Subcutaneous adipose tissue (tissue), 4 donors: ENCODE results near the gene C8A. TPM values are rescaled to one million over a fixed set of nuclear protein-coding genes. Genes with fewer than 3 reads are reported as not detected.

Experiments used
- total RNA-seq, 4 donors: library from RNA; depleted of rRNA; stranded (reverse); fragments of >200 nt; gene quantifications; one replicate each; pipeline ENCODE4 v1.1.0, GENCODE V29; 2016
- TF ChIP-seq, protein P1 (sequence below): fragments of 450-650 bp; IDR thresholded peaks from one replicate; pipeline ENCODE4 v1.5.1; 2016; ENCODE audit warnings: low read depth, mild to moderate bottlenecking, control low read depth, antibody characterized with exemption, moderate library complexity

The C8A gene
- not detected for total RNA-seq

DNA sequence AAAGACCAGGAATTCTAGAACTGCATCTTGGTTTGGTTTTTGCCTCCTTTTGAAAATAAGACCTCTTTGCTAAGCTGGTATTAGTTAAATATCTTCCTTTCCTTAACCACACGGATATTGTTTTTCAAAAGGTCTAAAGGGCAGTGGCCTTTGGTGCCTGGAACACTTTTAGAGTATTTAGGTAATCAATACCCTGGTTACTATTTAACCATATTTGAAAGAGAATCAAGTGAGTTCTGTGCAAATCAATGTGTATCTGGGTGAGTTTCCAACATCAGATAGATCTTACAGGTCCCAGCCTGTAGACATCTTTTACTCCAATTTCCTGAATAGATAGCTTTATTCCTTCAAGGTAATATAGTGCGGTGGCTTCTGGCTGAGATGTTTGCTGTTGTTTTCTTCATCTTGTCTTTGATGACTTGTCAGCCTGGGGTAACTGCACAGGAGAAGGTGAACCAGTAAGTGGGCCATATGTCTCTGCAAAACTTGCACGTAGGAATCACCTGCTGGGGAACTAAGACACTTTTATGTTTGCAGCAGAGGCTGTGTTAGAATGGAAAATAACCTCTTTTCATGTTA is at the start of gene C8A:
C8A (plus strand) TSS at position 277 of the 579 bp plus-strand sequence; CDS start at position 382, 105 bp downstream.
- TF ChIP-seq, protein P1, sequence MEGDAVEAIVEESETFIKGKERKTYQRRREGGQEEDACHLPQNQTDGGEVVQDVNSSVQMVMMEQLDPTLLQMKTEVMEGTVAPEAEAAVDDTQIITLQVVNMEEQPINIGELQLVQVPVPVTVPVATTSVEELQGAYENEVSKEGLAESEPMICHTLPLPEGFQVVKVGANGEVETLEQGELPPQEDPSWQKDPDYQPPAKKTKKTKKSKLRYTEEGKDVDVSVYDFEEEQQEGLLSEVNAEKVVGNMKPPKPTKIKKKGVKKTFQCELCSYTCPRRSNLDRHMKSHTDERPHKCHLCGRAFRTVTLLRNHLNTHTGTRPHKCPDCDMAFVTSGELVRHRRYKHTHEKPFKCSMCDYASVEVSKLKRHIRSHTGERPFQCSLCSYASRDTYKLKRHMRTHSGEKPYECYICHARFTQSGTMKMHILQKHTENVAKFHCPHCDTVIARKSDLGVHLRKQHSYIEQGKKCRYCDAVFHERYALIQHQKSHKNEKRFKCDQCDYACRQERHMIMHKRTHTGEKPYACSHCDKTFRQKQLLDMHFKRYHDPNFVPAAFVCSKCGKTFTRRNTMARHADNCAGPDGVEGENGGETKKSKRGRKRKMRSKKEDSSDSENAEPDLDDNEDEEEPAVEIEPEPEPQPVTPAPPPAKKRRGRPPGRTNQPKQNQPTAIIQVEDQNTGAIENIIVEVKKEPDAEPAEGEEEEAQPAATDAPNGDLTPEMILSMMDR: no peak

DNA sequence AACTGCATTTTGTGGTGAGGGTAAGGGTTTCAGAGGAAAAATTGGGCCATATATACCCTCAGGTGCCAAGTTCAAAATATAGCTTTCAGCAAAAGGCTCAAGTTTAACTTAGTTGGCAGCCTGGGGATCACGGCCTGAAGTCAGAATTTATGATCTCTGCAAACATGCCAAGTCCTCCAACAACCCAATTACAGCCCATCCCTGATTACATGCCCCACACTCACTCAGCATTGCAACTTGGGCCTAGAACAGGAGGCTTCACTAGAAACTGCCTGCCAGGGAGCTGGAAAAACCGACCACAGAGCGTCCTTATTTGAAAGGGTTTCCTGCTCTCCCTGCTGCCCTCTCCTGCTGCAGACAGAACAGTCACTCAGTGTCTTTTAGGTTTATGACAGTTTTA is 47.8 kb upstream of the C8A start:
- TF ChIP-seq, protein P1: no peak

DNA sequence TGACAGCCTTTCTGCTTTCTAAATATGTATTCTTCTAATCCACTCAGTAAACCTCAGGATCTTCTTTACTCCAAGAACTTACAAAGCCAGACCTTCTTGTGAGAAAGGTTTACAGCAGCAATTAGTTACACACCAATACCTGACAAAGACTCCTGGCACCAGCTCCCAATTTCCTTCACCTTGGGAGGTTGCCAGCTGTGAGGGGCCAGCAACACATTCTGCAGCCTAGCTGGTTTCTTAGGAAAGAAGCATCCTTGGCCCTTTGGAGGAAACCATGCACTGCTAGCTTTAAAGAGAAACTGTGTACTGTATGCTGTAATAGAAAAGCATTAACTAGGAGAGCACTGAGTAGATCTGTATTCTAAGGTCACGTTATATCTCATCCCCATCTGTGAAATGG is 46.2 kb upstream of the C8A start:
- TF ChIP-seq, protein P1: no peak

DNA sequence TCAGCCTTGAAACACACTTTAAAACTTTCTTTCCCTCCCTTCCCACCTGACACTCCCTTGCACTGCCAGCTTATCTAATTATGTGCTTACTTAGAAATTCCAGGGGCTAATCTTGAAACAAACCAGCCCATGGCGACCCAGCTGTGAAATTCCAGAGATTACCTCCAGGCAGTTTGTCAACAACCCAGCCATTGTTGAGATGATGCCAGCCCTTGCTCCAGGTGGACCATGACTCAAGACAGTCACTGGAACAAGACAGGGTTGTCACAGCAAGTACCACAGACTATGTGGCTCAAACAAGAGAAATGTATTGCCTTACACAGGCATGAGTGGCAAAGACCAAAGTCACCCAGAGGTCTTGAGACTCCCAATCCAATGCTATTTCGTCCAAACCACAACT is 43.3 kb upstream of the C8A start:
- TF ChIP-seq, protein P1: no peak

DNA sequence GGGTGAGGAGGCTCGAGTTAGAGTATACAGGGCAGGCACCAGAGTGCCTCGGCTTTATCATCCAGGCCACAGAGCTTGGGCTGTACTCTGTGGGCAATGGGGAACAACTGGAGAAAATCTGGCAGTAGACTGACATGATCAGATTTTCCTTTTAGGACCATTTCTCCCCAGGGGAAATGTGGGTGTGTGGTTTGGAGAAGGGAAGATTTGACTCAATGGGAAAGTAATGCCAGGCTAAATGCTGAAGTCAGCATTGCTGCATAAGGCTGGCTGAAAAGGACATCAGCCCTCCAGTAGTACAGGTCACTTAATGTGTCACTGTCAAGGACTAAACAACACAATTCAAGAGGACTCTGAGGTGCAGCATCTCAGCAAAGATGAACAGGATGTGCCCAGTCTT is 40.4 kb upstream of the C8A start:
- TF ChIP-seq, protein P1: no peak

DNA sequence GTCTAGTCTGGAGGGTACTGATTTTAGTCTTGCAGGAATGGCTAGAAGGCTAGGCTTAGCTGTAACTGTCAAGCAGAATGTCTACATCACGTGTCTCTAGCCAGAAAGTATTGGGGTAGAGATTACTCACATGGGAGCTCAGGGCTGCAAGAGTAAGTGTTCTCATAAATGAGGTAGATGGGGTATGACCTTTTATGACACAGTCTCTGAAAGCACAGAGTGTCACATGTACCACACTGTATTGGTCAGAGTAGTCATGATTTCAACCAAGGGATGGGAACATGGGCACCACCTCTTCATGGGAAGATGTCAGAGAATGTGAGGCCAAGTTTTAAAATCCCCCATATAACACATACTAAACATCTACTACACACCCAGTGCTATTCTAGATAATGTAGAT is 38.3 kb upstream of the C8A start:
- TF ChIP-seq, protein P1: no peak

DNA sequence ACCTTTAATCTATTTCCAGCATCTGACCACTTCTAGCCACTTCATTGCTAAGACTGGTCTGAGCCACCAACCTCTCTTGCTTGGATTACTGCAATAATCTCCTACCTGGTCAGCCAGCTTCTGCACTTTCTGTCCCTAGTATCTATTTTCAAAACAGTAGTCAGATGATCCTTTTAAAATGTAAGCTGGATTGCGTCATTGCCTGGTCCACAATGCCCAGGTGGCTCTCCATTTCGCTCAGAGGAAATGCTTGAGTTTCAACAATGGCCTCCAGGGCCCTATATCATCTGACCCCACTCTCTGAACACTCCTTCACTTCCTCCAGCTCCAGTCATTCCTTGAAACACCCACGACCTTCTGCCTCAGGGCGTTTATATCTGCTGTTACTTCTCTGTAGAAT is 37.7 kb upstream of the C8A start:
- TF ChIP-seq, protein P1: no peak
